Brain microvascular endothelial cell (primary cell): ENCODE results near the gene CCDC3.

Experiments
- DNase-seq: peaks from one replicate; pipeline ENCODE4 v3.0.0-alpha.2; 2020
- H3K27ac ChIP-seq: fragments of 250-450 bp; sonication (Bioruptor Pico); 2 replicates; pipeline ENCODE4 v1.5.1; 2020; ENCODE audit warnings: mild to moderate bottlenecking, moderate library complexity
- H3K27me3 ChIP-seq: fragments of 250-450 bp; sonication (Bioruptor Pico); replicated peaks from 2 replicates; pipeline ENCODE4 v1.5.1; 2020; ENCODE audit warnings: mild to moderate bottlenecking
- H3K36me3 ChIP-seq: fragments of 250-450 bp; sonication (Bioruptor Pico); replicated peaks from 2 replicates; pipeline ENCODE4 v1.5.1; 2020; ENCODE audit warnings: mild to moderate bottlenecking
- H3K4me3 ChIP-seq: 2 replicates; pipeline ENCODE4 v1.5.1; 2011; ENCODE audit warnings: low read depth, mild to moderate bottlenecking, control low read depth, low read length, moderate library complexity
- in situ Hi-C: cut with HindIII; loops from 2 replicates; pipeline ENCODE4 v1.10.0; 2017; ENCODE audit warnings: low sequenced_read_pairs, low pct_ligation_motif_present
- TF ChIP-seq, protein P1 (sequence below): IDR thresholded peaks from 2 replicates; pipeline ENCODE4 v1.5.1; 2011; ENCODE audit warnings: low read depth, mild to moderate bottlenecking, moderate library complexity, low read length, control low read depth, inconsistent platforms; ENCODE audit errors: missing control alignments

The CCDC3 gene

DNA sequence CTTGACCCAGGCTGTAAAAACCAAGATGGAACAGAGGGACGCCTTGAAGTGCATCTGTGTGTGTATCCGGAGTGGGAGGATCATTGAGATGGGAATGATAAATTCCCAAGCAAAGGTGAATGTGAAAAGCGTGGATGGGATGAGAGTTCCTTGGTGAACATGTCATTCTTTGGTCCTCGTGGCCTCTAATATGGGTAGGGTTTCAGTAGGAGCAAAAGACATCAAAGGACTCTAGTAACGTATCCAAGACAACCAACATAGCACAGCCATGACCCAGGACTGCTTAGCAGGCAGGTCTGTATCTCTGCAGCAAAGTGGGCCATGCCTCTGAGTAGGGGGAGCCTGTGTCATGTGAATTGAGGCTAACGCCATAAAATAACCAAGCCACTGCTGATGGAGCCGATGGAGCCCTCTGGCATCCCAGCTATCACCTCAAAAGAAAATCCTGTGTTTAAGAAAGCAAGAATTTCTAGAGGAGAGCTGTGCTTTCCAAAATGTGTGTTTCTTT, 98.6 kb downstream of the CCDC3 start:
- H3K4me3 ChIP-seq: no peak overlapping the region
- H3K27ac ChIP-seq: no peak overlapping the region
- no peak for DNase-seq
- H3K36me3 ChIP-seq: no peaks in the 10 kb centered on the region
- TF ChIP-seq, protein P1, sequence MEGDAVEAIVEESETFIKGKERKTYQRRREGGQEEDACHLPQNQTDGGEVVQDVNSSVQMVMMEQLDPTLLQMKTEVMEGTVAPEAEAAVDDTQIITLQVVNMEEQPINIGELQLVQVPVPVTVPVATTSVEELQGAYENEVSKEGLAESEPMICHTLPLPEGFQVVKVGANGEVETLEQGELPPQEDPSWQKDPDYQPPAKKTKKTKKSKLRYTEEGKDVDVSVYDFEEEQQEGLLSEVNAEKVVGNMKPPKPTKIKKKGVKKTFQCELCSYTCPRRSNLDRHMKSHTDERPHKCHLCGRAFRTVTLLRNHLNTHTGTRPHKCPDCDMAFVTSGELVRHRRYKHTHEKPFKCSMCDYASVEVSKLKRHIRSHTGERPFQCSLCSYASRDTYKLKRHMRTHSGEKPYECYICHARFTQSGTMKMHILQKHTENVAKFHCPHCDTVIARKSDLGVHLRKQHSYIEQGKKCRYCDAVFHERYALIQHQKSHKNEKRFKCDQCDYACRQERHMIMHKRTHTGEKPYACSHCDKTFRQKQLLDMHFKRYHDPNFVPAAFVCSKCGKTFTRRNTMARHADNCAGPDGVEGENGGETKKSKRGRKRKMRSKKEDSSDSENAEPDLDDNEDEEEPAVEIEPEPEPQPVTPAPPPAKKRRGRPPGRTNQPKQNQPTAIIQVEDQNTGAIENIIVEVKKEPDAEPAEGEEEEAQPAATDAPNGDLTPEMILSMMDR: no peak
- H3K27me3 ChIP-seq: no peaks in the 10 kb centered on the region
- in situ Hi-C loops: no loop called here

DNA sequence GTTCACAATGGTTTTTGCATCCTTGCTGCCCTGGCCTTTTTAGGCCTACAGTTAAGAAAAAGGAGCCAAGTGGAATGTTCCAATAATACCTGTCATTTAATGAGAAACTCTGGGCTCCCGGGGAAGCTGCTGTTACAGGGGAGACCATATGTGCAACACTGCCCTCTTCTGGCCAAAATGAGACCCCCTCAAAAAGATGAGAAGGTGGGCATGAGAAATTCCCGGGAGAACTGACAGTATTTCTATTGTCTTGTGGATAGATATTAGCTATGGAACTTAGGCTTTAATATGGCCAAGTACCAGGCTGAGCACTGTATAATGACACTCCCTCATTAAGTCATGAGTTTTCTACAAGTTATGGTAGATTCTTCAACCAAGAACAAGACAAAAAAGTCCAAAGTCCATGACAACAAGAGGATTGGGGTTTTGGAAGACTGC, 99.4 kb downstream of the CCDC3 start:
- TF ChIP-seq, protein P1: peak; percentile 85
- DNase-seq: peak; percentile 59
- in situ Hi-C loops: no loop called here

DNA sequence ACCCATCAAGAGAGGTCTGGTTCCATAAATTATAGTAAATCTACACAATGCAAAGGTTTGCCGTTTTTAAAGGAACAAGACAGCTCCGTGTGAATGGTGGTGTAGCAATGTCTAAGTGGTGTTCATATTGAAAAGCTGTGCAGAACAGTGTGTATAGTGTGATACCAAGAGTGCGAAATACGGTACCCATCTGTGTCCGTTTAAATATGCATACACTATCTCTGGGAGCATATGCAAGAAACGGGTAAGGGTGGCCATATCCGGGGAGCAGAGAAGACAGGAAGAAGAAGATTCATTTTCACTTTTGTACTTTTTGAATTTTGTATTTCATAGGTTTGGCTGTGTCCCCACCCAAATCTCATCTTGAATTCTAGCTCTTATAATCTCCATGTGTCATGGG, 102.0 kb downstream of the CCDC3 start:
- DNase-seq: no peak
- in situ Hi-C loops: no loop called here

More for the DNA sequence above, 99.4 kb downstream of the CCDC3 start:
- no peaks in the 10 kb centered on the region for H3K27me3 ChIP-seq
- H3K36me3 ChIP-seq: no peaks in the 10 kb centered on the region
- H3K27ac ChIP-seq: no peak overlapping the region
- H3K4me3 ChIP-seq: no peak overlapping the region

GRCh38 chr10:12898271-12898670, 103.2 kb downstream of the CCDC3 start:
- H3K4me3 ChIP-seq: no peak overlapping the region

More for the DNA sequence above, 102.0 kb downstream of the CCDC3 start:
- no peak overlapping the region for H3K27ac ChIP-seq
- H3K27me3 ChIP-seq: no peaks in the 10 kb centered on the region
- TF ChIP-seq, protein P1: no peak
- H3K36me3 ChIP-seq: no peaks in the 10 kb centered on the region
- no peak overlapping the region for H3K4me3 ChIP-seq

GRCh38 chr10:12897278-12897677, 104.2 kb downstream of the CCDC3 start:
- H3K36me3 ChIP-seq: no peaks in the 10 kb centered on the region
- in situ Hi-C loops: no loop called here
- no peaks in the 10 kb centered on the region for H3K27me3 ChIP-seq
- H3K27ac ChIP-seq: no peak overlapping the region
- TF ChIP-seq, protein P1: no peak
- no peak overlapping the region for H3K4me3 ChIP-seq
- no peak for DNase-seq

More at GRCh38 chr10:12898271-12898670, 103.2 kb downstream of the CCDC3 start:
- TF ChIP-seq, protein P1: no peak
- Histone ChIP-seq H3K27me3 (no peaks in the 10 kb centered on the region), H3K36me3 (no peaks in the 10 kb centered on the region), H3K27ac (no peak overlapping the region)
- in situ Hi-C loops: no loop called here
- DNase-seq: no peak

DNA sequence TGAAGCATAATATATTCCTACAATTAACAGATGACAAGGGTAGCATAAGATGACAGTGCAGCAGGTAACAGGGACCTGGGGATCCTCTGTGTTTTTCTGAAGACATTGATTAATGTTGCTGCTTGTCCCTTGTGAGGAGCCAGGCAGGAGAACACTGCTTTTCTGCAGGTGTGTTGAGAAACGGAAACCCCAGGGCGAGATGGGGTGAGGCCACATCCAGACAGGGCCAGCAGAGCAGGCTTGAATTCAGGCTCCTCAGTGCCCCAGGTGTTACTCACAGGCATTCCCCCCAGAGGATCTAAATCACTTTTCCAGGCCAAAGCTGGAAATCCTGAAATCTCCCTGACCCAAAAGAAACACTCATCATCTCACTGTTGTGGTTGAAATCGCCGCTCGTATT, 105.3 kb downstream of the CCDC3 start:
- in situ Hi-C loops: no loop called here
- Histone ChIP-seq H3K36me3 (no peaks in the 10 kb centered on the region), H3K27ac (no peak overlapping the region), H3K4me3 (no peak overlapping the region), H3K27me3 (no peaks in the 10 kb centered on the region)
- TF ChIP-seq, protein P1: no peak
- no peak for DNase-seq
